GM12801 (cell line): ENCODE results near the gene ECE1.

ENCODE experiments used
- CTCF ChIP-seq: IDR thresholded peaks from one replicate; pipeline ENCODE4 v1.5.1; 2011; ENCODE audit warnings: control low read depth; ENCODE audit not compliant: insufficient read length; ENCODE audit errors: extremely low read depth

ECE1 gene

GRCh38 chr1:21188235-21188634 lies 102.0 kb downstream of the ECE1 start:
- TF ChIP-seq CTCF: no peak

GRCh38 chr1:21185221-21185731 lies 105.0 kb downstream of the ECE1 start:
- no peak for TF ChIP-seq CTCF

- no peak for TF ChIP-seq CTCF
Measured at GRCh38 chr1:21184276-21184675, 106.0 kb downstream of the ECE1 start.

- no peak for TF ChIP-seq CTCF
Measured at GRCh38 chr1:21182181-21182731, 108.0 kb downstream of the ECE1 start.

- TF ChIP-seq CTCF: no peak
Measured at GRCh38 chr1:21176586-21177555, 113.4 kb downstream of the ECE1 start, which contains the start of gene EIF4G3. EIF4G3 (minus strand) TSS chr1:21176897; CDS start chr1:21002742, 174,155 bp downstream.

- TF ChIP-seq CTCF: no peak
Measured at GRCh38 chr1:21175670-21176581, 114.3 kb downstream of the ECE1 start.

- TF ChIP-seq CTCF: no peak
Measured at GRCh38 chr1:21175324-21175669, 115.0 kb downstream of the ECE1 start.
